Renal cortical epithelial cell (primary cell): ENCODE data around the gene MAGEB3. TPM values are rescaled to one million over a fixed set of nuclear protein-coding genes. Genes with fewer than 3 reads are reported as not detected.
"Not testable (repeated sequence)": the region's sequence is repeated elsewhere in the genome, so short reads cannot be mapped to it uniquely, and the experiment has no call there.

Experiments
- DNase-seq: peaks from one replicate; pipeline ENCODE4 v3.0.0-alpha.2; 2011; ENCODE audit warnings: low read depth
- total RNA-seq: library from RNA; depleted of rRNA; stranded (reverse); fragments of >200 nt; gene quantifications from 2 replicates; pipeline ENCODE4 v1.2.3, GENCODE V29; 2014

The MAGEB3 gene, protein sequence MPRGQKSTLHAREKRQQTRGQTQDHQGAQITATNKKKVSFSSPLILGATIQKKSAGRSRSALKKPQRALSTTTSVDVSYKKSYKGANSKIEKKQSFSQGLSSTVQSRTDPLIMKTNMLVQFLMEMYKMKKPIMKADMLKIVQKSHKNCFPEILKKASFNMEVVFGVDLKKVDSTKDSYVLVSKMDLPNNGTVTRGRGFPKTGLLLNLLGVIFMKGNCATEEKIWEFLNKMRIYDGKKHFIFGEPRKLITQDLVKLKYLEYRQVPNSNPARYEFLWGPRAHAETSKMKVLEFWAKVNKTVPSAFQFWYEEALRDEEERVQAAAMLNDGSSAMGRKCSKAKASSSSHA
- total RNA-seq = not detected in 2 replicates

GRCh38 chrX:30230395-30230794 lies at the start of gene MAGEB3:
TSS of gene MAGEB3 (plus strand) at chrX:30230657. CDS start at chrX:30235925, 5,268 bp downstream.
- DNase-seq = no peak

GRCh38 chrX:30181353-30181752 lies 49.1 kb upstream of the MAGEB3 start:
- no peak for DNase-seq

DNA sequence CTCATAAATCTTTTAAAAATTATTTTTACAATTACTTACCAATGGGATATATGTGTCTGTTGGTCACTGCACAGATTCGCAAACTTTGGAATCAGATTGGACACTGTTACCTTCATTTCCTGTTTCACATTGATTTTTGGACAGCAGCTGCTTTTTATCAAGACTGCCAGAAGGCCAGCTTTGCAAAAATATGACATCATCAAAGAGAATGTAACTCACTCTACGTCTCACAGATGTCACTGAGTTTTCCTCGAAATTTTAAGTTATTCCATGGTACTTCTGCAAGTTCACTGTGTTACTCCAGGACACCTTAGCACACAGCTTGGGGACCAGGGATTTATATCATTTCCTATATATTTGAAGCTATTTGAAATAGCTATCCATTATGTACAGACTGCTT lies 46.9 kb upstream of the MAGEB3 start:
- DNase-seq = no peak

GRCh38 chrX:30190426-30190825 lies 40.0 kb upstream of the MAGEB3 start:
- DNase-seq = no peak

- DNase-seq = not testable (repeated sequence)
Observed at GRCh38 chrX:30193910-30194309, 36.5 kb upstream of the MAGEB3 start.

GRCh38 chrX:30196322-30196721 lies 34.1 kb upstream of the MAGEB3 start:
- peak; percentile 11 for DNase-seq

DNA sequence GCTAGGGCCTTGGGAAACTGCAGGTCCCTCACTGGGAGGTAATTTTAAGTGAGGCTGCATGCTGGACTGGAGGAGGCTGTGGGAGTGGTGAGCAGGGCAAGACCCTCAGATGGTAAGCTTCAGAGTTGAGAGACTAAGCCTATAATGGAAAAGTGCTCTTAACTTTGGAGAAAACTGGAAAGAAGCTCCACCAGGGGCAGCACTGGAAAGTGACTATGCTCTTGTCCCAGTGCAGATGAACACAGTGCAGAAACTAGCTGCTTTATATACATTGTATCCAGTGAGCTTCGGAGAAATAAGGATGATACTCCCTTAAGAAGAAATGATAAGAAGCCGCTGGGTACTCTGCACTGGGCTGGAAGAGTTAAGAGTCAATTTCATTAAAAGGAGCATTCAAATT lies 18.3 kb upstream of the MAGEB3 start:
- DNase-seq = no peak

DNA sequence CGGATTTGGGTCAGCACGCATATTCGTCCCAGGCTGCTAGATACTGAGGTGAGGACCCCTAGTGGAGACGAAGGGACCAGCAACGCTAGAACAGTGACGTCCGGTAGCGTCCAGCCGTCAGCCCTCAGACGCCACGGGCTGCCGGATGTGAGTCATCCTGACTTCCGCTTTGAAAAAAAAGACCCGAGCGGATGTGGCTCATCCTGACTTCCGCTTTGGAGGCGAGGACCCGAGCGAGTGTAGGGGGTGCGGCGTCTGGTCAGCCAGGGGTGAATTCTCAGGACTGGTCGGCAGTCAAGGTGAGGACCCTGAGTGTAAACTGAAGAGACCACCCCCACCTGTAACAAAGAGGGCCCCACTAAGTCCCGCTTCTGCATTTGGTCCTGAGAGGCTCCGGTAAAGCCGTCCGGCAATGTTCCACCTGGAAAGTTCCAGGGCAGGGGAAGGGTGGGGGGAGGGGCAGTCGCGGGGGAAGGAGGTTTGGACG lies 15.1 kb upstream of the MAGEB3 start, which contains the start of gene MAGEB2:
Gene MAGEB2 (plus strand): TSS at position 207 of the 487 bp plus-strand sequence. CDS start 3,018 bp downstream, outside the sequence.
- DNase-seq = no peak

DNA sequence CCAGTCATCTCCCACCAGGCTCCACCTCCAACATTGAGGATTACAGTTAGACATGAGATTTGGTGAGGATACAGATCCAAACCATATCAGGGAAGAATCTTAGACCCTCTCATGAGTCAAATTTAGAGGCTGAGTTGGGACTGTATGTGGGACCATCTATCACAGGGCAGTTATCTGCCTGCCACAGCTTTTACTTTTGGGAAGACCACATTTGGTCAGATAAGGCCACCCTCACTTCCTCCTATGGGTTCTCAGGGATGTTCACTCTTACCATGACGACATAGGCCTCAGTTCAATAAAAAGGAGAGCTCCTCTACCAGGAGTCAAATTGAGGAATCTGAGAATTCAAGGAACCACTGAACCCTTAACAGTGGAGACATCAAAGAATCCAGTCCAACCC lies 13.0 kb upstream of the MAGEB3 start:
- DNase-seq = no peak

DNA sequence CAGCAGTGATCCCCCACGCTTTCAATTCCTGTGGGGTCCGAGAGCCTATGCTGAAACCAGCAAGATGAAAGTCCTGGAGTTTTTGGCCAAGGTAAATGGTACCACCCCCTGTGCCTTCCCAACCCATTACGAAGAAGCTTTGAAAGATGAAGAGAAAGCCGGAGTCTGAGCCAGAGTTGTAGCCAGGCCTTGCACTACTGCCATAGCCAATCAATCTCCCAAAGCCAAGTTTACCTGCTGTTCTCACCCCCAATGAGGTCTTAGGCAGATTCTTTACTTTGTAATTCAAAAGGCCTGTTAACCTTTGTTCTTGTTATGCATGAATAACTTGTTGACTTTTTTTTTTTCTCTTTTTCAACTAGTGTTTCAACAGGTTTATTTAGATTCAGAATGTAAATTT lies 11.1 kb upstream of the MAGEB3 start:
- DNase-seq = peak; percentile 6

DNA sequence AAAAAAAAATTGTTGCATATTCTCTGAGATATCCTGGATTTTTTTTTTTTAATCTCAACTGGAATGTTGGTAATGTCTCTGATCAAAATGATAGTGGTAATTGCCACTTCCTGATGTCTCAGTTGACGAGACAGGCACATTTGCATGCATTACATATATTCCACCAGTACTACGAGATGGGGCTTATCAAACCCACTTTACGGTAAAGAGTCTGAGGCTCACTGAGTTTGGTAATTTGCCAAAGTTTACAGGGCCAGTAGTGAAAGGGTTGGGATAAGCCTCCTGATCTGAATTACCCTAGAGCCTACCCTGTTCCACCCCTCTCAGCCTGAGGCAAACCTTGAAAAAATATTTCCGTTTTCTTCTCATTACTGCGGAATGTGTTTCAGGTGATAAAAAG lies 9.8 kb upstream of the MAGEB3 start:
- DNase-seq = no peak

- DNase-seq = no peak
Observed at GRCh38 chrX:30224536-30224935, 5.9 kb upstream of the MAGEB3 start.

DNA sequence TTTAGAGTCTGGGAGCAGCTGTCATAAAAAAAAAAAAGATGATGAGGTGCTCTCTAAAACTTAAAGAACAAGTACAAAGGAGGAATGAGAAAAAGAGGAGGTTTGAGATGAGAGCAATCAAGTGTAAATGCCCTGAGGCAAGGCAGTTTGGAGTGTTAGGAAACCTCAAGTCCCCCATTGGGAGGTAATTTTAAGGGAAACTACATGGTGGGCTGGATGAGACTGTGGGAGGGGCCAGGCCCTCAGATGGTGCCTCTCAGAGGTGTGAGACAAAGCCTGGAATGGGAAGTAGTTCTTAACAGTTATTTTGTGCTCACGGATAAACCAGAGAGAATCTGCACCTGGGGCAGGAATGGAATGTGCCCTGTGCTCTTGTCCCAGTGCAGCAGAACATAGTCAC lies 1.9 kb upstream of the MAGEB3 start:
- peak; percentile 2 for DNase-seq

DNA sequence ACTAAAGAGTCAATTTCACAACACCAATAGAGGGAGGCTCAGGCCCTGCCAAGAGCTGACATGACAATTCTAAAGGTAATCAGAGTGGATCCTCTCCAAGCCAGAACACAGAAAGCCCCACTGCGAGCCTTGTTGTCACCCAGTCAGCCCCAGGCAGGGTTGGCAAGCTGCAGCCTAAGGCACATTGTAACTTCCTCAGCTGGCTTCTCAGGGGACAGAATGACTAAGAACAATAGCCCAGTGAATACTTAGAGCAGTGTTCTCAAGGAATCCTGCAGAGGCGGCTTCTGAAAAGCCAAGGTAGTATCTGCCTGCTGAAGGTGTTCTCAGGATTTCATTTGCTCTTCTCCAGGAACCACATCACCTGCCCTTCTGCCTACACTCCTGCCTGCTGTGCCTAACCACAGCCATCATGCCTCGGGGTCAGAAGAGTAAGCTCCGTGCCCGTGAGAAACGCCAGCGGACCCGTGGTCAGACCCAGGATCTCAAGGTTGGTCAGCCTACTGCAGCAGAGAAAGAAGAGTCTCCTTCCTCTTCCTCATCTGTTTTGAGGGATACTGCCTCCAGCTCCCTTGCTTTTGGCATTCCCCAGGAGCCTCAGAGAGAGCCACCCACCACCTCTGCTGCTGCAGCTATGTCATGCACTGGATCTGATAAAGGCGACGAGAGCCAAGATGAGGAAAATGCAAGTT lies 11.4 kb downstream of the MAGEB3 start, which contains the start of gene MAGEB4:
Gene MAGEB4 (plus strand): TSS at position 277 of the 692 bp plus-strand sequence. CDS start 136 bp downstream, at position 413.
- no peak for DNase-seq

- no peak for DNase-seq
Observed at GRCh38 chrX:30246769-30247489, 16.5 kb downstream of the MAGEB3 start, which contains the start of gene MAGEB1. TSS of gene MAGEB1 (plus strand) at chrX:30247146. CDS start at chrX:30250494, 3,348 bp downstream.

DNA sequence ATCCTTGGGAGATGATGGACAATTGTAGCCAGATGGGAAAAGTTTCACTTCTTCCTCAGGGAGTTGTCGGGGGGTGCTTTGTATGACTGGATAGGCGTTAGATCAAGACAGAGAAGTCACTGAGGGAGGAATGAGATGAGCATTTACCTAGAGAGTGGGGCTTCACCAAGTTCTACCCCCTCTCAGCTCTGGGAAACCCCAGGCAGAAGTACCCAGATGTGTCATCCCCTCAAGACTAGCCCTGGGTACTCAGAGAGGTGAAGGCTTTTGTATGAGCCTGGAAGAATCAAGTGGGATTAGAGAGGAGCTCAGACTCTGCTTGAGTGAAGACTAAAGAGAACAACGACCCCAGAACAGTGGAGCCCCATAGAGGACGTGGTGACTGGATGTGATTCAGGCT lies 18.4 kb downstream of the MAGEB3 start:
- DNase-seq = no peak

DNA sequence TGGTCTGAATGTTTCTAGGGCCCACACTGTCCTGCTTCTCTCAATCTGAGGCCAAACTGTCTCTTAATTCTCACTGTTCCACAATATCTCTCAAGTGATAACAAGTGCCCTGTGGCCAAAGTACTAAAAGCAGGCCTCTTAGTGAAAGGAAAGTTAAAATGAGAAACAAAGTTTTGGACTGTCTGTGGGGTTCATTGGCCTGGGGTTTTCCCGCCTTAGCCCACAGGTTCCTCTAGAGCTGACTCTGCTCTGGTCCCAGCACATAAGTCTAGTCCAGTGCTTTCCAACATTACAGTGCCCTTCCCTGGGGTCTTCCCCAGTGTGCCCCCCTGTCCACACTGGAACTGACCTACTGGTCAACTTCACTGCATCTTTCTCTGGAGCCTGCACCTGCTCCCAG lies 22.8 kb downstream of the MAGEB3 start:
- DNase-seq = no peak

- DNase-seq = no peak
Observed at GRCh38 chrX:30259927-30260326, 29.5 kb downstream of the MAGEB3 start.

DNA sequence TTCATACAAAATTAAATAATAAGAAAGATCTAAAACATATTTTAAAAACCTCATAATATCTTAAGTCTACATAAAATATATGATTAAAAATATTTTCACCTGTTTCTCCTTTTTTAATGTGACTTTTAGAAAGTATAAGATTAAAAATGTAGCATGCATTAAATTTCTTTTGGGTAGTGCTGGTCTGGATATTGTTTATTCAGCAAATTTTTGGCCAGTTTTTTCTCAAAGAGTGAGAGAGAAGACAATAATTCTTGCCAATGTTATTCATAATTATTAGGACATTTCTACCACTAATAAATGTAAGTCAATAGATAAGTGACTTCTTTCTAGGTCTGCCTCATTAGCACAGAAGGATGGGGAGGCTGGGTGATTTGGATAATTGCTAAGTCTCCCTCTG lies 30.6 kb downstream of the MAGEB3 start:
- DNase-seq = no peak

DNA sequence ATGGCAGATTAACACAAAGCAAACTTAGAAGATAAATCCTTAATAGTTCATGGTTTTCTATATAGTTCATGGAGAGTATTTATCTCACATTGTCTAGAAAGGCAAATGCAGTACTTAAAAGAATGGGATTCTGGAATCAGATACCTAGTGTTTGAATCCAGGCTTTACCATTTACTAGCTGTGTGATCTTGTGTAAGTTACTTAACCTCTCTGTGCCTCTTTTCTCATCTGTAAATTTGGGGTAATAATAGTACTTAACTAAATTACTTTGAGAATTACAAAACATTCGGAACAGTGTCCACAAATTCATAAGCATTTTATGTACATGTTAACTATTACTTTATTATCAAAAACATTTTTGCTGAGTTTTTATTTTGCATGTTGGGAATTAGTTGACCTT lies 32.3 kb downstream of the MAGEB3 start:
- DNase-seq = no peak

DNA sequence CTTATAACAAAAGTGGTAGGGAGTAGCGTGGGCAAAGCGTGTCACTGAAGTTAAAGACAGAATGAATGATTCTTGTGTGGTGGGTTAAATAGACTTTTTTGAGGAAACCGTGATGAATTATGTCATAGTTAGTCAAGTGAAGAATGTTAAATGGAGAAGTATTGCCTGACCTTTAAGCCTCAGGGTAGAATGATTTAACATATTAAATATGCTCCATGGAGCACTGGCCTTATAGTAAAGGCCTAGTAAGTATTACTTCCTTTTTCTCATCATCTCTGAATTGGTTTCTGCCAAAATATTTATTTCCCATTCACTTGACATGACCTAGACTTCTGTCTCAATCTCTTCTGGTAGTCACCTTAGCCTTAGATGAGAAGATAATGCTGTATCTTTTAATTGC lies 40.2 kb downstream of the MAGEB3 start:
- no peak for DNase-seq

- DNase-seq = peak; percentile 23
Observed at GRCh38 chrX:30275498-30275897, 45.0 kb downstream of the MAGEB3 start.
